ENCODE results near the gene CACNA2D3.

Gene CACNA2D3

GRCh38 chr3:54543446-54543845, 421.1 kb downstream of the CACNA2D3 start:
- DNase-seq, result no peak

DNA sequence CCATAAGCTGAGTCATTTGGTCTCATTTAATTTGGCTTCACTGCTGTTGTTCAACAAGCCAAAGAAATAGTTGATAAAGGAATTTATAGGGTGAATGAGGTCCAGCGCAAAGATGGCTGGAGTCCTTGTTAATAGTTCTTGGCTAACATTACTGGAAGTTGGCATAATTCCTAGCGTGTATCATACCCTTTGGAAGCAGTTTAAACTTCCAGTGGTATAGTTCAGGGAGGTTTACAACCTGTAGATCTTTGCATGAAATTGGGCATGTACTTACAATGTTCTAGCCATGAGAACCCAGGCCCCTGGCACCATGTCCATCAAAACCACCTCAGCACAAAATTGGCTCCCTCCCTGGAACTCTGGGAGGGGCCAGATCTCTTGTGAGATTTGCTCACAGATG, 424.7 kb downstream of the CACNA2D3 start:
- DNase-seq, result no peak

DNA sequence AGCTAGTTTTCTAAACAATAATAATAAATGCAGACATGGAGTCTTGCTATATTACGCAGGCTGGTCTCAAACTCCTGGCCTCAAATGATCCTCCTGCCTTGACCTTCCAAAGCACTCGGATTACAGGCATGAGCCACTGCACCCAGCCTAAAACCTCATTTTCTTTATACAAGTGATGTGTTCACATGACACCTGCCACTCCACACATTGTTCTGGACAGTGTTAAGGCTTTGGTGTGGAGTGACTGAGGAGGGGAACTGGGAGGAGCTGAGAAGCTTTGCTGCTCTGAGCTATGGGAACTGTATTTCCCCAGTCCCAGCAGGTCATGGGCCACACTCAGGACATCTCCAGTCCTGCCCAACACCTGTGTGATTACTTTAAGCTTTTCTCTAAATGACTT, 425.5 kb downstream of the CACNA2D3 start:
- DNase-seq, result no peak

GRCh38 chr3:54549607-54550220, 427.4 kb downstream of the CACNA2D3 start:
- no peak for DNase-seq

DNA sequence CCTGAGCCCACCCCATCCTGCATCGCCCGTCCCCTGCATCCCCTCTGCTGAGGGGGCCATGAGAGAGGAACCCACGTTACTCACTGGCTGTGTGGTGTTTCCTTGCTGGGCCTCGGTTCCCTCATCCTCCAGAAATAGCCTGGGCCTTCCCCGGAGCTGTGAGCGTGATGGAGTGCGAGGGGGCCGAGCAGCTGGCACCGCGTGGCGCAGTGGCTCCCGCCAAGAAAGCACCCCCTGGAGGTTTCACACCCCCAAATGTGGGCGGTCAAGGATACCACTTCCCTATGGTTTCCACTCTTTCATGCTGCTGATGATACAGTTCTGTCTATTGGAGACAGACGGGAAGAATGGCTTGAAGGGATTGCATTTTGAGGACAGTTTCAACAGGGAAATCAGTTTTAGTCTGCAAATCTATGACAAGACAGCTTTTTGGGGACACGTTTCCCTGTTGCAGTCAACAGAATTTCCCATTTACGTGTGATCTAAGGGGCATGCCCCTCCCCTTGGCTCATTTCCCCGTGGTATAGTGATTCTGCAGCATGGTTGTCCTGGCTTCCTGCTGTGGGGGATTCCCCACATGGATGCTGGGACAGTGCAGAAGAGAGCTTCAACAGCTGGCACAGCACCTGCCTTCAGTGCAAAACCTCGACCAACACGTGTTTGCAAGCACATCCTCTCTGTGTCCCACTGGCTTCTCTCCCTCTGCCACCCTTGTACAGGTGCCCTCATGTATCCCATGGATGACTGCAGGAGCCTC, 428.0 kb downstream of the CACNA2D3 start:
- DNase-seq, result no peak

DNA sequence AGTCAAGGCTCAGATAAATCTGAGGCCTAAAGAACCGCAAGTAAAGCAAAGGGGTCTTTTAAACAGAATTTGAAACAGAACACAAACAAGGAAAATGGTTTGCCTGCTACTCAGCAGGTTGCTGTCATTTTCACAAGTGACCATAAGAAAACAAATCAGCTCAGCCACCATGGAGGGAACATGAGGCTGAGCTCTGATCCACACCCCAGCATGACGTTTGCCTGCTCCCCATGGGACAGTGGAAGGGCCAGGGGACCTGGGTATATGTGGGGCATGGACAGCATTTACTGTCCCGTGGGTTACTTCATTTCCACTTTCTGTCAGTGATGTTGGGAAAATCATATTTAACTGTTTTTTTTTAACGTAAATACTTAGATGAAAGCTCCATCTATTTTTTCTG, 434.3 kb downstream of the CACNA2D3 start:
- DNase-seq, result no peak

DNA sequence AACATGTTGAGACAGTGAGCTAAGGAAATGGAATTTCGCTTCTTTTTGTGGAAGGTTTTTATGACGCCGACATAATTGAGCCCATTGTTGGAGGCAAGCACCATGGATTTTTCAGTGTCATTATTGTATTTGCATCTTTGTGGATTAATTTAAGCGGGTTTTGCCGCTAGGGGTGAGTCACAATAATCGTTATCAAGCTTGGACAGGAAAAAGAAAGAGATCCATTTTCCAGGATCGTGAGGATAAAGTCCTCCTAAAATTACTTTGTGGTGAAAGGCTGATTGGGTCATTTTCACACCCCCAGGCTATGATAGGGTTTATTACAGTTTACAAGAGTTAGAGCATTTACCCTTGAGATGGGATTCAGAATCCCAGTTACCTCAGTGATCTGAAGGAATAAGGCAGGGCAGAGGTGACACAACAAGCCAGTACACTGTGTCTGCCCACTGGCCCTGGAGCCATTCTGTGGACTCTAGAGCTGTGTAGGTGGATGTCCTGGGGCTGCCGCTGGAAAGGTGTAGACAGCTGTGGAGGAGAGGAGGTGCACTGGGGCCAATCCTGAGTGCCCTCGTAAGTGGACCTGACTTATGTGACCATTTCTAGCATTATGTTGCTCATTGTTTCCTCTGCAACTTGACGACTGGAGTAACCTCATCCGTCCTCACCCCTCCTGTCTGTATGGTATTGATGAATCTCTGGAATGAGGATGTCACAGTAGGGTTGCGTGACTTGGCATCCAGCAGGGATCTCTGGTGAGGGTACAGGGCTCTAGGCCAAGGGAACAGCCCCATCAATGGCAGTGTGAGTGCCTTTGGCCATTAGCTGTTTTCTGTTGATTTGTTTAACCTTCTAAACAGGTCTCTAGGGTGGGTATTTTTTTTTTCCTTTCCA, 435.4 kb downstream of the CACNA2D3 start:
- DNase-seq, result no peak

DNA sequence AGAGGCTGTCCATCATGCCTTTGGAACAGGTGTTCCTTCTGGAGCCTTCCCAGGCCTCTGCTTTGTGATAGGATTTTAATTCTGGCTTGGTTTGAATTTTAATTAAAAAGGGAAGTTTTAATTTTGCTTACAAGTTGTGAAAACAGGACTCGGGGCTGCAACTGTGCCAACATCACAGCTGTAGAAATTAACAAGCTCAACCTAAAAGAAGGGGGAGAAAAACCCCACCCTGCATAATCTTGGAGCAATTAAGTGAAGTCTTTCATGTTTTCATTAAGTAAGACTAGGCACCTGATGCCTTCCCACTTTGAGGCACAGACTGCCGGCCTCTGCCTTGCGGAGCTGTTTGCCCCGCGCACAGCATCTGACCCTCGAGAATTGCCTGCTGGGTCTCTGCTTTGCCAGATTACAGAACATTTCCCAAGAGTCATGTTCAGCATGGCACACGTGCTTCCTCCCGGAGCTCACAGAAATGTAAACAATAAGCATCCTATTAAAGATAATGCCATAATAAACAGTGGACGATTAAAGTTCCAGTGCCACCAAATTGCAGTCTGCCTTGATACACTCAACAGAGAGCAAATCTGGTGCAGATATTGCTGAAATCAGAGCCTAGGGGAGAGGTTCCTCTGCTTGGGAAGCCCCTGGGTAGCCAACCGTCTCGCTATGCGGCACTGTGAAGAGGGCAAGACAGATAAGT, 441.3 kb downstream of the CACNA2D3 start:
- no peak for DNase-seq

GRCh38 chr3:54564374-54564925, 442.1 kb downstream of the CACNA2D3 start:
- DNase-seq, result no peak

DNA sequence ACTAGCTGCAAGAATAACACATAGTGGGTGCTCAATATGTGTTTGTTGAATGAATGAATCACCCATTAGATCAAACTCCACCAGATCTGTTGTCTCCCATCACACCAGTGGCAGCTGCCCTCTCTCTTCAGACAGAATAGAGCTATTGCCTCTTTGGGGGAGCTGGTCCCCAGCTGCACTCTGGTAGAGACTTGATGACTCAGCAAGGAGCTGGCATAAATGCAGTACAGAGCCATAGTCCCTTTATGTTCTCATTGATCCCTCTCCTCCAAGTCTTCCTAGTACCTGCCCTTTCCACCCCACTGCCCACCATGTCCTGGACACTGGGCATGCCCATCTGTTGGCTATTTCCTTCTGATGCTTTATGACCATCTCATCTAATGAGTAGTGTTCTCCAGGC, 443.6 kb downstream of the CACNA2D3 start:
- DNase-seq, result no peak

GRCh38 chr3:54567949-54568348, 445.6 kb downstream of the CACNA2D3 start:
- no peak for DNase-seq

DNA sequence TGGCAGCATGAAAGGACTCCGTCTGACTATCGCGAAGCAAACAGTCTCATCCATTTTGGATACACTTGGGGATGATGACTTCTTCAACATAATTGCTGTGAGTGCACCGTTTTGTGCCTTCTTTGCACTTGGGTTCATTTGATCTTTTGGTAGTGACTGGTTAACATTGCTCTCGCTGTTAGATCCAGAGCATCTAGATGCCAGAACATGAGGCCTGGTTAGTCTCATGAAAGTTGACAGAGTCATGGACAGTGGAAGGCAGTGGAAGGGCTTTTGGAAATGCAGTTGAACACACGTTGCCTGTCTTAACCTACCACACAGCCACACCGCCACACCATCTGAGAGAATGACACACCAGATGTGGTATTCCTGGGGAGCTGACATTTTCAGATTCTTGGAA, 447.7 kb downstream of the CACNA2D3 start:
- no peak for DNase-seq

DNA sequence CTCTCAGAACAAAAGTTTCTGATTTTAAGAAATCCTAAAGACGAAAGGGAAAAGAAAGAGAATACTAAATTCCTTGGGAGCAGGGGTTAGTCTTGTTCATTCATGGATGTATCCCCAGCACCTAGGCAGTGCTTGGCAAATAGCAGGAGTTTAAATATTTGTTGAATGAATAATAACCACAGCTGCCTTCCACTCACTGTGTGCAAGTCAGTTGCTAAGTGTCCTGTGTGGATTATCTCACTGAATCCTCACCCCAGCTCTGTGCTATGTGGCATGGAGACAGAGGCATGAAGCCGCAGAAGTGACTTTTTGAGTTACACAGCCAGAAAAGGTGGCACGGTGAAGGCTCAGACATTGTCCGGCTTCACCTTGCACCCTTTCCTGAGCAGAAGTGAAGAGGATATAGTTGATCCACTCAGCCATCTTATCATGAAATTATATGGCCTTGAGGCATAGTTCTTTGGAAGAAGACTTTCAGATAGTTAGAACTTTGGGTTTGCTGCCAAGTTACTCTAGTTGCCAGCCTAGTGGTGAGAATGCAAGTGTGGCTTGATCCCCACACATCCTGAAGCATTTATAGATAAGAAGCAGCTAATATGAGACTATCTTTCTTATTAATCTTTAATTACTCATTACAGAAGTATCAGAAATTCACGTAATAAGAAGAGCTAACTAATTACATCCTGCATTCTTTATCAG, 450.0 kb downstream of the CACNA2D3 start:
- peak; percentile 51 for DNase-seq

GRCh38 chr3:54573858-54574257, 451.5 kb downstream of the CACNA2D3 start:
- no peak for DNase-seq

GRCh38 chr3:54574906-54575617, 452.7 kb downstream of the CACNA2D3 start:
- no peak for DNase-seq

DNA sequence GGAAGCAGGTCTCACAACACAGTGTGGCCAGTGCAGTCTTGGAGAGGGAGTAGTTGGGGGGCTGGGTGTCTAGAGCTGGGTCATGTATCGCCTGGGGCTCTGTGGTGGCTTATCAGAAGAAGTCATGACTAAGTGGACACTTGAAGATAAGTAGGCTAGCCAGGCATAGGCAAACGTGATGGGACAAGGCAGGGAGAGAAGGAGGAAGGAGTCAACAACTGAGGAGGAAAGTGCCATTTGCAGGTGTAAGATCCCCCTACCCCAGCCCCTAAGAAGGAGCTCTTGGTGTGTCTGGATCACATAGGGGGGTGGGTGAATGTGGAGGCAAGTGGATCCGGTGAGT, 453.2 kb downstream of the CACNA2D3 start:
- no peak for DNase-seq

DNA sequence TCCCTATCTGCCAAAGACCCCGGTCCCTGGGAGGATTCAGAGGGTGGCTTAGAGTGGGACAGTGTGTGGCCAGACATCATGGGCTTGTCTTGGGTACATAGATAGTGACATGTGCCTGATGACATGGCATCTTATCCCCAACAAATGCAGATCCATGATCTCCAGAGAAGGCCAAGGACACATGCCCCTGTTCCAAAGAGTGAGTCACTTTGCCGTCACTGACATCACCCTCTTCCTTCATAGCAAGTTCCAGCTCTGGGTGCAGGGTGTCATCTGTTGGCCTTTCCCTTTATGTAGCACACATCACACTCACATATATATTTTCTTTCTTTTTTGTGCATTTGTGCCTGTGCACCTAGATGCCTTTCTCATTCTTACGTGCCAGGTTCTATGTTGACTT, 455.0 kb downstream of the CACNA2D3 start:
- DNase-seq, result no peak

DNA sequence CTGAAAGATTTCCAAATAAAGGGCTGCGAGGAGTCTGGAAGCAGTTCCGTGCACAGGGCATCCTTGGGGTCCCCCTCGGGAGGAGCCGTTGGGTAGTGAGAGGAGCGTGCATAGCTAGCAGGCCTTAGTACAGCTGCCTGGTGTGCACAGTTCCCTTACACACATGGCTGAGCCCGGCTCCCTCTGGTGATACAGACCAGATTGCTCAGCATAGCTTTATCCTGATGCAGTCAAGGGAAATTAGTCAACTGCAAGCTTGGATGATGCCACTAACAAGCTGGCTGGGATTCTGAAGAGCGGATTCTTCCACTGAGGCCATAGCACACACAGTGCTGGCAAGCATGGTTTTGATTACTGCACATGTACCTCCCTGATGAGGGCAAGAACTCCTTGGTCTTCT, 456.1 kb downstream of the CACNA2D3 start:
- DNase-seq, result peak; percentile 55

GRCh38 chr3:54580453-54580852, 458.1 kb downstream of the CACNA2D3 start:
- DNase-seq, result no peak

DNA sequence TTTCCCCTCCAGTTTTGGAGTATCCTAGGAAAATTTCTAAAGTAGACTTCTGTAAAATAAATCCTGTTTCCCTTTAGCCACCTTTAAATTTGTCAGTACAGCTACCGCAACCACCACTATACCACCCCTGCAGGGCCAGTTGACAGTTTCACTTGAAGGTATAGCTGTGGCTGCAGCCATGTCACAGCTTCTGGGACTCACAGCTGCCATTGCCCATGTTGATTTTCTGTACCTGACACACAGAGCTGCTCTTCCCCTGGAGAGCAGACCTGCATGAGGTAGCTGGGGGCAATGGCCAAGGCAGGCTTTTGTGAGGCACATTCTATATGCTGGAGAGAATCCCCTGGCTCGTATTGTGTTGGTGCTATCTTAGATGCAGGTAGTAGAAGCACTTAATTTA, 460.1 kb downstream of the CACNA2D3 start:
- no peak for DNase-seq

GRCh38 chr3:54591157-54591556, 468.8 kb downstream of the CACNA2D3 start:
- DNase-seq, result no peak

DNA sequence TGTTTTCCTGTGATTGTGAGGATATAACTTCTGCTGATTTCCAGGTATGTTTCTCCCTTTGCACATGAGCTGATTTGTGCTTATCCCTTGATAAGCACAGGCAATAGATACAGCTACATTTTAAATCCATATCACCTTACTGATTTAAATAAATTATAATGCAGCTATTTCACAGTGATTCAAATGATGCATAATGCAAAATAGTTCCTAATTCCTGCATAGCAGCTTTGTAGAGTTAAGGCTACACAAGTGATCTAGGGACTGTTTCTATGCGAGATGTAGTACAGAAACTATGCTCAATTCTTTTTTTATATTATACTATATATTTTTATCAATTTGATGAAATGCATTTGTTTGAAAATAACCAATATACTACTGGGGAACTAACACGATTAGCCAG, 471.3 kb downstream of the CACNA2D3 start:
- no peak for DNase-seq

Measured in kidney glomerular epithelial cell (primary cell).